Activated naive CD8-positive, alpha-beta T cell treated with anti-CD3 and anti-CD28 coated beads, Interleukin-2, amount 10 ng/mL, durations not matched to agents 7 days and 5 days (primary cell): Measurements from ENCODE around the gene CD244. TPM values are rescaled to one million over a fixed set of nuclear protein-coding genes. Genes with fewer than 3 reads are reported as not detected.
"Not testable (repeated sequence)": the region's sequence is repeated elsewhere in the genome, so short reads cannot be mapped to it uniquely, and the experiment has no call there.

Source experiments
- ATAC-seq: fragments of 150-1000 bp; cut with Tn5 transposase; one replicate; pipeline ENCODE4 v1.10.0; 2021; ENCODE audit warnings: low read depth, moderate library complexity
- POLR2A ChIA-PET: fragments of 350-600 bp; sonication (Branson Sonifier 250); formaldehyde crosslinking; loops from one replicate; lab custom pipeline; 2021; ENCODE audit warnings: antibody characterized with exemption; lab: Charles Lee
- DNase-seq: peaks from one replicate; pipeline ENCODE4 v3.0.0; 2021
- H3K27ac Mint-ChIP-seq: one replicate; pipeline ENCODE4 v1.8.0; 2022; ENCODE audit warnings: mild to moderate bottlenecking, mixed read lengths
- H3K27me3 Mint-ChIP-seq: one replicate; pipeline ENCODE4 v1.8.0; 2022; ENCODE audit warnings: mild to moderate bottlenecking, moderate library complexity, mixed read lengths
- H3K36me3 Mint-ChIP-seq: one replicate; pipeline ENCODE4 v1.8.0; 2021; ENCODE audit warnings: mild to moderate bottlenecking, mixed read lengths
- H3K4me1 Mint-ChIP-seq: one replicate; pipeline ENCODE4 v1.8.0; 2021; ENCODE audit warnings: mixed read lengths
- H3K4me3 Mint-ChIP-seq: one replicate; pipeline ENCODE4 v1.8.0; 2022; ENCODE audit warnings: mild to moderate bottlenecking, moderate library complexity, mixed read lengths
- H3K9me3 Mint-ChIP-seq: one replicate; pipeline ENCODE4 v1.8.0; 2021; ENCODE audit warnings: mixed read lengths
- total RNA-seq, 2 experiments: library from RNA; stranded (reverse); gene quantifications; one replicate each; pipeline ENCODE4 v1.2.3, GENCODE V29; 2021

The CD244 gene
- total RNA-seq, 2 experiments from 2014 or later = 6.0 to 7.8 TPM

- H3K36me3 Mint-ChIP-seq = no peaks in the 10 kb centered on the region
- no peak for ATAC-seq
- H3K4me3 Mint-ChIP-seq = no peak overlapping the region
- POLR2A ChIA-PET = no interaction called here
- H3K9me3 Mint-ChIP-seq = peaks cover 1% of the 10 kb centered on the region
- no peaks in the 10 kb centered on the region for H3K4me1 Mint-ChIP-seq
- H3K27me3 Mint-ChIP-seq = peaks cover 4% of the 10 kb centered on the region
- DNase-seq = no peak
- no peak overlapping the region for H3K27ac Mint-ChIP-seq
These were observed 26.2 kb upstream of the CD244 start for GRCh38 chr1:160888926-160889325.

- DNase-seq (no peak), ATAC-seq (no peak)
- Mint-ChIP-seq H3K27me3 (peaks cover 4% of the 10 kb centered on the region), H3K36me3 (no peaks in the 10 kb centered on the region), H3K9me3 (no peaks in the 10 kb centered on the region), H3K27ac (no peak overlapping the region), H3K4me3 (no peak overlapping the region), H3K4me1 (no peaks in the 10 kb centered on the region)
- POLR2A ChIA-PET = no interaction called here
These were observed 24.4 kb upstream of the CD244 start for GRCh38 chr1:160887071-160887470.

GRCh38 chr1:160885042-160885441 lies 22.4 kb upstream of the CD244 start, which contains the start of gene ITLN1:
TSS of gene ITLN1 (minus strand) at chr1:160885180. CDS start at chr1:160884877, 303 bp downstream.
- Mint-ChIP-seq H3K36me3 (no peaks in the 10 kb centered on the region), H3K27me3 (peaks cover 2% of the 10 kb centered on the region), H3K9me3 (no peaks in the 10 kb centered on the region), H3K4me3 (no peak within 1 kb of the TSS), H3K27ac (no peak within 1 kb of the TSS), H3K4me1 (no peaks in the 10 kb centered on the region)
- DNase-seq = no peak
- POLR2A ChIA-PET = interaction anchor here (1.0 kb wide), 1 partner anchor 16 kb away, joined by 3 read pairs; no protein-coding TSS in a partner anchor
- no peak for ATAC-seq

- Mint-ChIP-seq H3K4me1 (no peaks in the 10 kb centered on the region), H3K36me3 (no peaks in the 10 kb centered on the region), H3K9me3 (no peaks in the 10 kb centered on the region), H3K27me3 (peaks cover 4% of the 10 kb centered on the region), H3K27ac (no peak overlapping the region), H3K4me3 (no peak overlapping the region)
- POLR2A ChIA-PET = interaction anchor here (1.0 kb wide), 1 partner anchor 15 kb away, joined by 3 read pairs; no protein-coding TSS in a partner anchor
- ATAC-seq (no peak), DNase-seq (no peak)
These were observed 21.9 kb upstream of the CD244 start for GRCh38 chr1:160884579-160884978.

DNA sequence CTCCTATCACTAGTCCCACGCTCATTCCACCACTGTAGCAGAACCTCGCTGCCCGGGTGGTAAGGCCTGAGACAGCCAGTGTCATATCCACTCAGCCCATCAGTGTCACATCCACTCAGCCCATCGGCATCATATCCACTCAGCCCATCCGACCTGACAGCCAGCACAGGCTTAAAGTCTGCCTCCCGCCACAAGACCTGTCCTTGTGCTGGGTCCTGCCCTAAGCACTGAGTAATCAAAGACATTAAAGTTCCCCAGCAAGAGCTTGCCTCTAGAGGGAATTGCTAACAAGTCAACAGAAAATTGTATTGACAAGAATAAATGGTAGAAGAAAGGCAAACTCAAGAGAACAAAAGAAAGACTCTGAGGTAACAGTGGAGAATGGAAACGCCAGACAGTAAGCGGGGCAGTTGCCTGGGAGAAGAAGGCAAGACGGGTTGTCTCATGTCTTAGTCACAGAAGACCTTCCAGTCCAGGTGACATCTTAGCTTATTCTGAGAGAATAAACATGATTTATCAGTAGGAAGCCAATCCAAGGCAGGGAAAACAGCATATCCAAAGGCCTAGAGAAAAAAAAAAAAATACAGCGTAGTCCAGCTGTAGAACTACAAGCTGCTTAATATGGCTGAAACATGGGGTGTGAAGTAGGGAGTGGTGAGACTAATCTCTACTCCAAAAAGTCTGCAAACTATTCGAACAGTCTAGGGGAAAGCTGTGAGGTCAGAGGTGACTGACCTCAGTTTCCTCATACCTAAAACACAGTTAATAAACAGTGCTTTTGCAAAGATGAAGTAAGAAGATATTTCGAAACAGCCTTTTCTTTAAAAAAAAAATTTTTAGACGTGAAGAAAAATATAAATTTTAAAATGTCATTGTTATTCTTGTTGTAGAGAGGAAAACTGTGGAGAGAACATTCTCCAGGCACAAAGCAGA lies 21.2 kb upstream of the CD244 start:
- Mint-ChIP-seq H3K9me3 (no peaks in the 10 kb centered on the region), H3K36me3 (no peaks in the 10 kb centered on the region), H3K27ac (no peak overlapping the region), H3K27me3 (peaks cover 5% of the 10 kb centered on the region), H3K4me1 (peaks cover 5% of the 10 kb centered on the region), H3K4me3 (no peak overlapping the region)
- POLR2A ChIA-PET = no interaction called here
- DNase-seq (no peak), ATAC-seq (no peak)

GRCh38 chr1:160882582-160882981 lies 19.9 kb upstream of the CD244 start:
- peaks cover 5% of the 10 kb centered on the region for H3K27me3 Mint-ChIP-seq
- no peaks in the 10 kb centered on the region for H3K9me3 Mint-ChIP-seq
- POLR2A ChIA-PET = interaction anchor here (0.6 kb wide), 1 partner anchor 111 kb away, joined by 3 read pairs; no protein-coding TSS in a partner anchor
- no peak for DNase-seq
- no peak overlapping the region for H3K27ac Mint-ChIP-seq
- ATAC-seq = no peak
- H3K36me3 Mint-ChIP-seq = no peaks in the 10 kb centered on the region
- no peak overlapping the region for H3K4me3 Mint-ChIP-seq
- H3K4me1 Mint-ChIP-seq = peaks cover 7% of the 10 kb centered on the region

GRCh38 chr1:160881264-160881663 lies 18.6 kb upstream of the CD244 start:
- not testable (repeated sequence) for H3K27ac Mint-ChIP-seq, H3K9me3 Mint-ChIP-seq, DNase-seq, H3K36me3 Mint-ChIP-seq, ATAC-seq, H3K4me3 Mint-ChIP-seq, H3K27me3 Mint-ChIP-seq
- POLR2A ChIA-PET = interaction anchor here (0.6 kb wide), 2 partner anchors 122 to 240 kb away, joined by 4 read pairs; no protein-coding TSS in a partner anchor
- peaks cover 15% of the 10 kb centered on the region for H3K4me1 Mint-ChIP-seq

GRCh38 chr1:160880216-160880615 lies 17.5 kb upstream of the CD244 start:
- ATAC-seq (no peak), DNase-seq (no peak)
- POLR2A ChIA-PET = no interaction called here
- no peak overlapping the region for H3K27ac Mint-ChIP-seq
- H3K4me1 Mint-ChIP-seq = peaks cover 15% of the 10 kb centered on the region
- H3K9me3 Mint-ChIP-seq = no peaks in the 10 kb centered on the region
- peaks cover 6% of the 10 kb centered on the region for H3K27me3 Mint-ChIP-seq
- no peaks in the 10 kb centered on the region for H3K36me3 Mint-ChIP-seq
- H3K4me3 Mint-ChIP-seq = no peak overlapping the region

GRCh38 chr1:160879056-160879455 lies 16.4 kb upstream of the CD244 start:
- no peaks in the 10 kb centered on the region for H3K9me3 Mint-ChIP-seq
- POLR2A ChIA-PET = no interaction called here
- H3K27me3 Mint-ChIP-seq = peaks cover 6% of the 10 kb centered on the region
- DNase-seq (no peak), ATAC-seq (no peak)
- no peaks in the 10 kb centered on the region for H3K36me3 Mint-ChIP-seq
- peaks cover 21% of the 10 kb centered on the region for H3K4me1 Mint-ChIP-seq
- H3K4me3 Mint-ChIP-seq = no peak overlapping the region
- peak overlapping the region; percentile 55 for H3K27ac Mint-ChIP-seq

GRCh38 chr1:160877221-160877620 lies 14.5 kb upstream of the CD244 start:
- H3K36me3 Mint-ChIP-seq = peaks cover 2% of the 10 kb centered on the region
- H3K4me3 Mint-ChIP-seq = no peak overlapping the region
- H3K4me1 Mint-ChIP-seq = peaks cover 22% of the 10 kb centered on the region
- POLR2A ChIA-PET = interaction anchor here (0.8 to 1.0 kb wide), 2 partner anchors 42 to 79 kb away, joined by 3 read pairs; no protein-coding TSS in a partner anchor
- ATAC-seq = peak; percentile 88
- H3K27me3 Mint-ChIP-seq = peaks cover 6% of the 10 kb centered on the region
- H3K9me3 Mint-ChIP-seq = peaks cover 2% of the 10 kb centered on the region
- no peak for DNase-seq
- peak overlapping the region; percentile 6 for H3K27ac Mint-ChIP-seq

DNA sequence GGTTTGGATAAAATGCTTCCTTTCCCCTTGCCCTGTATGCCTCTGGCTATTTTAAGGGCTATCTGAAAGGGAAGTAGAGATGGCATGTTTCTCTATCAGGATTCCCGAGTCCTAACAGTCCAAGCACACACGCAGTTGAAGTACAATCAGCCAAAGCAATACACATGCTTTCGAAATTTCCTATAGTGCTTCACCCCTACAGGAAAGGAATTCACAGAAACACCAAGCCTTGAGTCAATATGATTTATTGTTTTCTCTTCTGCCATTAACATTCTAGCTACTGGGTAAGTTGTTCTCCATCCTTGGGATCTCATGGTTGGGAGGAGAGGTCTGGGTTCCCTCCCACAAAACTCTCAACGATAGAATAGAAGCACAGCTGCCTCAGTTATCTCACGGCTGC lies 13.6 kb upstream of the CD244 start:
- DNase-seq (no peak), ATAC-seq (no peak)
- Mint-ChIP-seq H3K4me3 (no peak overlapping the region), H3K27me3 (peaks cover 6% of the 10 kb centered on the region), H3K27ac (no peak overlapping the region), H3K4me1 (peaks cover 25% of the 10 kb centered on the region), H3K36me3 (peaks cover 2% of the 10 kb centered on the region), H3K9me3 (peaks cover 2% of the 10 kb centered on the region)
- POLR2A ChIA-PET = no interaction called here

DNA sequence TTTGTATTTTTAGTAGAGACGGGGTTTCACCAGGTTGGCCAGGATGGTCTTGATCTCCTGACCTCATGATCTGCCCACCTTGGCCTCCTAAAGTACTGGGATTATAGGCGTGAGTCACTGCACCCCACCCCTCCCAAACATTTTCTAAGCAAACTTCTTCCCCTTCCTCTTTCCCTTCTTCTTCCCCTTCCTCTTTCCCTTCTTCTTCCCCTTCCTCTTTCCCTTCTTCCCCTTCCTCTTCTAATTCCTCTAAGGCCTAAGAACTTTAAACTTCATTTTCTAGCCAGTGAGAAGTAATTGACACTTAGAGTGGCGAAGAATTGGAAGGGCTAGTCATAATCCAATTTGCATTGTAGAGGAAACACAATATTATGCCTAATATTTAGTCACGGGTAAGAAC lies 12.9 kb upstream of the CD244 start:
- ATAC-seq, POLR2A ChIA-PET, H3K36me3 Mint-ChIP-seq, H3K27me3 Mint-ChIP-seq, H3K9me3 Mint-ChIP-seq, H3K4me3 Mint-ChIP-seq, H3K27ac Mint-ChIP-seq, DNase-seq: not testable (repeated sequence)
- H3K4me1 Mint-ChIP-seq = peaks cover 26% of the 10 kb centered on the region

- no peak for DNase-seq
- ATAC-seq = no peak
- peaks cover 2% of the 10 kb centered on the region for H3K36me3 Mint-ChIP-seq
- POLR2A ChIA-PET = no interaction called here
- peaks cover 6% of the 10 kb centered on the region for H3K27me3 Mint-ChIP-seq
- peaks cover 2% of the 10 kb centered on the region for H3K9me3 Mint-ChIP-seq
- H3K4me1 Mint-ChIP-seq = peaks cover 27% of the 10 kb centered on the region
- H3K4me3 Mint-ChIP-seq = no peak overlapping the region
- no peak overlapping the region for H3K27ac Mint-ChIP-seq
These were observed 12.2 kb upstream of the CD244 start for GRCh38 chr1:160874935-160875334.

- Mint-ChIP-seq H3K27ac (no peak overlapping the region), H3K36me3 (no peaks in the 10 kb centered on the region), H3K4me1 (peaks cover 22% of the 10 kb centered on the region), H3K4me3 (no peak overlapping the region), H3K9me3 (peaks cover 2% of the 10 kb centered on the region), H3K27me3 (no peaks in the 10 kb centered on the region)
- ATAC-seq = no peak
- POLR2A ChIA-PET = no interaction called here
- no peak for DNase-seq
These were observed 5.5 kb upstream of the CD244 start for GRCh38 chr1:160868141-160868540.
